ENCODE measurements around the gene HDHD2.

HDHD2 gene

GRCh38 chr18:47143153-47143552 lies 7.1 kb downstream of the HDHD2 start:
- intact Hi-C loops (cut with DNase I; ENCODE audit: low total_unique reads): no loop called here
- Histone ChIP-seq H3K36me3 (no peaks in the 10 kb centered on the region), H3K4me1 (no peaks in the 10 kb centered on the region), H3K27me3 (no peaks in the 10 kb centered on the region), H3K9me3 (no peaks in the 10 kb centered on the region), H3K27ac (no peak overlapping the region), H3K4me3 (no peak overlapping the region)
- DNase-seq: no peak
- no peak for TF ChIP-seq CTCF (IDR thresholded peaks at IDR 0.05)

DNA sequence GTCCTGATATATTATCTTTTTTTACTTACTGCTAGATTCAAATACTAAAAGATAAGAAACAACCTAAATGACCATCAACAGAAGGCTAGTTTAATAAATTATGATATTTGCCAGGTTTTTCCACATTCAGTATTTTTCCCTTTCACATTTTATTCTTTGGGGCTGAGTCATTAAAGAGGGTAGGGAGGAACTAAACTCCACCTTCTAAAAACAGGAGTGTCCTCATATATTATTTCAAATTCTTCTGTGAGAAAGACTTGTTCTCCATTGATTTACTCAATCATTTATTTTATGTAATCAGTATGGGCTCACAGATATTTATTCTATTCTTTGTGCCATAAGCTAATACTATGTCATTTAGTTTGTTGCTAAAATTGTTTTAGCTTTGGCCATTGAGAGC lies 9.0 kb downstream of the HDHD2 start:
- intact Hi-C loops (cut with DNase I; ENCODE audit: low total_unique reads): no loop called here

GRCh38 chr18:47121146-47121545 lies 29.2 kb downstream of the HDHD2 start:
- intact Hi-C loops (cut with DNase I; ENCODE audit: low total_unique reads): no loop called here
- H3K4me1 ChIP-seq: no peaks in the 10 kb centered on the region
- H3K9me3 ChIP-seq: no peaks in the 10 kb centered on the region
- no peak for TF ChIP-seq CTCF (IDR thresholded peaks at IDR 0.05)
- no peak overlapping the region for H3K4me3 ChIP-seq
- no peak overlapping the region for H3K27ac ChIP-seq
- peaks cover 12 to 38% (median 20%) of the 10 kb centered on the region in 3 donors for H3K36me3 ChIP-seq
- DNase-seq: no peak
- no peaks in the 10 kb centered on the region for H3K27me3 ChIP-seq

More for the DNA sequence above, 9.0 kb downstream of the HDHD2 start:
- no peak for TF ChIP-seq CTCF (IDR thresholded peaks at IDR 0.05)
- Histone ChIP-seq H3K4me3 (no peak overlapping the region), H3K36me3 (peaks cover 0 to 7% (median under 1%) of the 10 kb centered on the region in 3 donors), H3K4me1 (no peaks in the 10 kb centered on the region), H3K9me3 (no peaks in the 10 kb centered on the region), H3K27ac (no peak overlapping the region), H3K27me3 (no peaks in the 10 kb centered on the region)
- DNase-seq: no peak

DNA sequence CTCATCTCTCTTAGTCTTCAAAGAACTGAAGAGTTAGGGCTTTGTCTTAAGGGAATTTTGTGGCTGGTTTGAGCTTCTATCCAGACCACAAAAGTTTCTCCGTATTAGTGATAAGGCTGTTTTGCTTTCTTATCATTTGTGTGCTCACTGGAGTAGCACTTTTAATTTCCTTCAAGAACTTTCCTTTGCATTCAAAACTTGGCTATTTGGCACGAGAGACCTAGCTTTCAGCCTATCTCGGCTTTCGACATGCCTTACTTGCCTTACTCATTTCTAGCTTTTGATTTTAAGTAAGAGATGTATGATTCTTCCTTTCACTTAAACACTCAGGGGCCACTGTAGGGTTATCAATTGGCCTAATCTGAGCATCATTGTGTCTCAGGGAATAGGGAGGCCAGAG lies 29.9 kb downstream of the HDHD2 start:
- TF ChIP-seq CTCF (IDR thresholded peaks at IDR 0.05): no peak
- intact Hi-C loops (cut with DNase I; ENCODE audit: low total_unique reads): no loop called here

DNA sequence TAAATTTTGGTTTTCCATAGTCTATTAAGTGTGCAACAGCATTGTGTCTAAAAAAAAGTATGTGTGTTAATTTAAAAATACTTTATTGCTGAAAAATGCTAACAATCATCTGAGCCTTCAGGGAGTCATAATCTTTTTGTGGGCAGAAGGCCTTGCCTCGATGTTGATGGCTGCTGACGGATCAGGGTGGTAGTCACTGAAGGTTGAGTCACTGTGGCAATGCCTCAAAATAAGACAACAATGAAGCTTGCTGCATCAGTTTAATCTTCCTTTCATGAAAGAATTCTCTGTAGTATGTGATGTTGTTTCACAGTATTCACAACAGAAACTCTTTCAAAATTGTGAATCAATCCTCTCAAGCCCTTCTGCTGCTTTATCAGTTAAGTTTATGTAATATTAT lies 31.3 kb downstream of the HDHD2 start:
- no peaks in the 10 kb centered on the region for H3K4me1 ChIP-seq
- intact Hi-C loops (cut with DNase I; ENCODE audit: low total_unique reads): no loop called here
- DNase-seq: no peak
- no peak for TF ChIP-seq CTCF (IDR thresholded peaks at IDR 0.05)
- no peak overlapping the region for H3K27ac ChIP-seq
- H3K4me3 ChIP-seq: no peak overlapping the region
- no peaks in the 10 kb centered on the region for H3K27me3 ChIP-seq
- H3K36me3 ChIP-seq: peaks cover 20 to 46% (median 27%) of the 10 kb centered on the region in 3 donors
- H3K9me3 ChIP-seq: no peaks in the 10 kb centered on the region

More for the DNA sequence above, 29.9 kb downstream of the HDHD2 start:
- Histone ChIP-seq H3K27me3 (no peaks in the 10 kb centered on the region), H3K9me3 (no peaks in the 10 kb centered on the region), H3K4me3 (no peak overlapping the region), H3K4me1 (no peaks in the 10 kb centered on the region), H3K27ac (no peak overlapping the region), H3K36me3 (peaks cover 13 to 35% (median 20%) of the 10 kb centered on the region in 3 donors)
- no peak for DNase-seq

DNA sequence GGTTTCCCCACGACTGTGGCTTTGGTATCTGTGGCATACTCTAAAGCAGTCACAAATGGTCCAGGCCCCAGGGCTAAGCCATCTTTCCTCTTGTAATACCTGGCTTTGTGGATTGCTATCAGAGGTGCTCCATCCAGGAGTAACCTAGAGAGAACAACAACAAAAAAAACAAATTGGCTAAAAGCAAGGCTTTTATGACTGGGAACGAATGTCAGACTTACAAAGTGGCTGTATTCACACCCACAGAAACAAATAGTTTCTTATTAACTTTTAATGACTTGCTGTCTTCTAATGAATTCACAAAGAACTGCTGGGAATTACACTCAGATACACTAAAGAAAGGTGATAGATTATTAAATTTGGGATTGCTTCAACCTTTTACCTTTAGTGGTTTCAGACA lies 35.1 kb downstream of the HDHD2 start:
- no peak for DNase-seq
- no peak for TF ChIP-seq CTCF (IDR thresholded peaks at IDR 0.05)
- Histone ChIP-seq H3K4me3 (no peak overlapping the region), H3K9me3 (no peaks in the 10 kb centered on the region), H3K27me3 (no peaks in the 10 kb centered on the region), H3K36me3 (peaks cover 37 to 73% (median 47%) of the 10 kb centered on the region in 3 donors), H3K27ac (no peak overlapping the region), H3K4me1 (no peaks in the 10 kb centered on the region)
- intact Hi-C loops (cut with DNase I; ENCODE audit: low total_unique reads): no loop called here
